A673 (cell line): ENCODE data around the gene SPDYE8. TPM values are rescaled to one million over a fixed set of nuclear protein-coding genes. Genes with fewer than 3 reads are reported as not detected.
"Not testable (repeated sequence)": the region's sequence is repeated elsewhere in the genome, so short reads cannot be mapped to it uniquely, and the experiment has no call there.

Experiments
- BruUV-seq: library from RNA; stranded (reverse); fragments of 400-500 nt; replicated peaks from 2 replicates; lab custom pipeline; 2021; lab: Mats Ljungman, UMichigan
- CTCF ChIA-PET: fragments of 300-600 bp; sonication (Branson Sonifier 250); formaldehyde crosslinking; loops from one replicate; lab custom pipeline; 2022; ENCODE audit warnings: antibody characterized with exemption; lab: Charles Lee
- POLR2A ChIA-PET: fragments of 300-600 bp; sonication (Branson Sonifier 250); formaldehyde crosslinking; loops from one replicate; lab custom pipeline; 2022; ENCODE audit warnings: antibody characterized with exemption; ENCODE audit not compliant: low non-redundant PET; lab: Charles Lee
- DNase-seq: peaks from one replicate; pipeline ENCODE4 v3.0.0-alpha.2; 2015; ENCODE audit warnings: low spot score
- H3K27ac ChIP-seq: fragments of 200-600 bp; sonication (generic); 2 replicates; pipeline ENCODE4 v1.5.1; 2016; ENCODE audit warnings: mixed run types, low read depth, mild to moderate bottlenecking, mixed read lengths, antibody characterized with exemption, low read length; ENCODE audit not compliant: poor library complexity, severe bottlenecking
- H3K27me3 ChIP-seq: fragments of 200-600 bp; sonication (generic); replicated peaks from 2 replicates; pipeline ENCODE4 v1.6.1; 2017; ENCODE audit warnings: mixed run types, low read depth, mild to moderate bottlenecking, mixed read lengths, antibody characterized with exemption, low read length; ENCODE audit not compliant: insufficient read depth, poor library complexity
- H3K36me3 ChIP-seq: fragments of 200-600 bp; sonication (generic); 2 replicates; pipeline ENCODE4 v1.6.1; 2016; ENCODE audit warnings: mixed run types, mild to moderate bottlenecking, mixed read lengths, antibody characterized with exemption, low read length; ENCODE audit not compliant: insufficient read depth, poor library complexity, severe bottlenecking
- H3K4me1 ChIP-seq: fragments of 200-600 bp; sonication (generic); 2 replicates; pipeline ENCODE4 v1.6.1; 2017; ENCODE audit warnings: mixed run types, mild to moderate bottlenecking, mixed read lengths, antibody characterized with exemption, low read length; ENCODE audit not compliant: insufficient read depth, poor library complexity, severe bottlenecking
- H3K4me3 ChIP-seq: fragments of 200-600 bp; sonication (generic); 2 replicates; pipeline ENCODE4 v1.5.1; 2016; ENCODE audit warnings: low read depth, mixed run types, mild to moderate bottlenecking, mixed read lengths, low read length; ENCODE audit not compliant: poor library complexity, severe bottlenecking
- H3K9me3 ChIP-seq: fragments of 200-600 bp; sonication (generic); 2 replicates; pipeline ENCODE4 v1.6.1; 2016; ENCODE audit warnings: mixed run types, low read depth, mild to moderate bottlenecking, mixed read lengths, antibody characterized with exemption, low read length; ENCODE audit not compliant: poor library complexity, severe bottlenecking
- intact Hi-C: fragments of 100-400 bp; cut with micrococcal nuclease; formaldehyde crosslinking; loops from one replicate; pipeline ENCODE4 v1.10.0; 2022; ENCODE audit not compliant: unreplicated experiment
- total RNA-seq: library from RNA; stranded (reverse); gene quantifications from 2 replicates; pipeline ENCODE4 v1.2.3, GENCODE V29; 2021

The SPDYE8 gene
- total RNA-seq, 1 experiment from 2014 or later, result not detected

- H3K4me3 ChIP-seq, intact Hi-C loops, POLR2A ChIA-PET, DNase-seq, H3K27me3 ChIP-seq, H3K27ac ChIP-seq, BruUV-seq, H3K9me3 ChIP-seq, H3K36me3 ChIP-seq, H3K4me1 ChIP-seq, CTCF ChIA-PET: not testable (repeated sequence)
Observed at GRCh38 chr7:72971505-72971904, 58.1 kb downstream of the SPDYE8 start.

Other genes with a start within 250 kb of the SPDYE8 start
- 2.6 TPM in 2 replicates for gene TYW1B, start 201.6 kb downstream of the SPDYE8 start, total RNA-seq
- 54.6 and 56.6 TPM in 2 replicates for gene POM121, start 104.7 kb downstream of the SPDYE8 start, total RNA-seq
- 0.31 TPM in 1 of 2 replicates, not detected in the other for gene TRIM74, start 60.3 kb downstream of the SPDYE8 start, total RNA-seq
- not detected in 2 replicates for gene SPDYE11, start 28.1 kb upstream of the SPDYE8 start, total RNA-seq
- gene SPDYE9, start 56.3 kb upstream of the SPDYE8 start, total RNA-seq, result not detected in 2 replicates